ENCODE data around the gene GALNT12.

DNA sequence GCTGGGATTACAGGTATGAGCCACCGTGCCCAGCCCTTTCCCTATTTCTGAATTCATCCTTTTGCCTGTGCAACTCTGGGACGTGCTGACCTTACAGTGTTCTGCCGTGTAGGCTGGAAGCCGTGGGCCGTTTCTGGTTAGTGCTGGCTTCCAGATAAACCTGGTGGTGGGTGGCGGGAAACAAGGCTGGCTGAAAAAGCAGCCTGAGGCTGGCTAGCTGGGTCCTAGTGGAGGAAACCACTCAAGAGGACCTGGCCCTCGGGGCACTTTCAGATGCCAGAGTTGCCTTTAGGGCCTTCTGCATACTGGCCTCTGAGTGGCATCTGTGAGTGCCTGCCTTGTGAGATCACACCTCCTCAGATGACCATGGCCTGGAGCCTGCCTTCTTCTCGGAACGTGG lies 26.9 kb downstream of the GALNT12 start:
- TF ChIP-seq, protein P1, sequence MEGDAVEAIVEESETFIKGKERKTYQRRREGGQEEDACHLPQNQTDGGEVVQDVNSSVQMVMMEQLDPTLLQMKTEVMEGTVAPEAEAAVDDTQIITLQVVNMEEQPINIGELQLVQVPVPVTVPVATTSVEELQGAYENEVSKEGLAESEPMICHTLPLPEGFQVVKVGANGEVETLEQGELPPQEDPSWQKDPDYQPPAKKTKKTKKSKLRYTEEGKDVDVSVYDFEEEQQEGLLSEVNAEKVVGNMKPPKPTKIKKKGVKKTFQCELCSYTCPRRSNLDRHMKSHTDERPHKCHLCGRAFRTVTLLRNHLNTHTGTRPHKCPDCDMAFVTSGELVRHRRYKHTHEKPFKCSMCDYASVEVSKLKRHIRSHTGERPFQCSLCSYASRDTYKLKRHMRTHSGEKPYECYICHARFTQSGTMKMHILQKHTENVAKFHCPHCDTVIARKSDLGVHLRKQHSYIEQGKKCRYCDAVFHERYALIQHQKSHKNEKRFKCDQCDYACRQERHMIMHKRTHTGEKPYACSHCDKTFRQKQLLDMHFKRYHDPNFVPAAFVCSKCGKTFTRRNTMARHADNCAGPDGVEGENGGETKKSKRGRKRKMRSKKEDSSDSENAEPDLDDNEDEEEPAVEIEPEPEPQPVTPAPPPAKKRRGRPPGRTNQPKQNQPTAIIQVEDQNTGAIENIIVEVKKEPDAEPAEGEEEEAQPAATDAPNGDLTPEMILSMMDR (optimal IDR thresholded peaks at IDR 0.05 in 1 of 3, IDR thresholded peaks at IDR 0.05 in 1 of 3, conservative IDR thresholded peaks at IDR 0.05 in 1 of 3; ENCODE audit: extremely low read depth in 1 of 3, insufficient read depth in 2 of 3, low read length in 3 of 3), result no peak
- TF ChIP-seq EZH2 (IDR thresholded peaks at IDR 0.05; ENCODE audit: low read length), result no peak
